ENCODE measurements around the gene PAM.

- TF ChIP-seq CTCF (IDR thresholded peaks at IDR 0.05) (no peak), POLR2AphosphoS5 (IDR thresholded peaks at IDR 0.05; ENCODE audit: low read depth, low read length) (no peak), TCF7L2 (IDR thresholded peaks at IDR 0.05; ENCODE audit: low read depth, low read length) (no peak), REST (IDR thresholded peaks at IDR 0.05; ENCODE audit: insufficient read depth in 1 of 2, low read depth in 2 of 2, low read length in 1 of 2) (no peak), SIN3A (IDR thresholded peaks at IDR 0.05; ENCODE audit: borderline replicate concordance, insufficient read depth, low read depth, low read length) (no peak)
Observed at GRCh38 chr5:102890133-102890532, 135.0 kb downstream of the PAM start.

Measured in Panc1 (cell line).